Measurements from ENCODE around the gene RRAD. TPM values are rescaled to one million over a fixed set of nuclear protein-coding genes. Genes with fewer than 3 reads are reported as not detected.

RRAD gene
- total and polyA plus RNA-seq, 2 of the 4 experiments (the other 2 are of a cell fraction), result 1.3 to 2.1 TPM

DNA sequence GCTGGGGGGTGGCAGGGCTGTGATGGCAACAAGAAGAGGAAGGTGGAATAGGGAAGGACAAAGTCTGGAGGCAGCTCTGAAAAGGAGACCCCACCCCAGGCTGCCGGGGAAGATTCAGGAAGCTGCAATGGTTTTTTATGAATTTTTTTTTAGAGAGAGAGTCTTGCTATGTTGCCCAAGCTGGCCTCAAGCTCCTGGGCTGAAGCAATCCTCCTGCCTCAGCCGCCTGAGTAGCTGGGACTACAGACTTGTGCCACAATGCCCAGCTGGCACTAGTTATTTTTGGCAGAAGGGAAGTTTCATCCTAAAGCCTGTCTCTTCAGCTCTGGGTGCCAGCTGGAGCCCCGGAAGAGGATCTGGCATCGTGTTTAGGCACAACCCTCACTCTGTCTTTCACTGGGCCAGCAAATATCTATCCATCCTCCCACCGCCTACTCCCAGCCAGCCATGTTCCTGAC is 34.4 kb upstream of the RRAD start (continued):
- no peak for TF ChIP-seq SMC3 (IDR thresholded peaks at IDR 0.05; ENCODE audit: low read depth, low read length)
- TF ChIP-seq, protein P1, sequence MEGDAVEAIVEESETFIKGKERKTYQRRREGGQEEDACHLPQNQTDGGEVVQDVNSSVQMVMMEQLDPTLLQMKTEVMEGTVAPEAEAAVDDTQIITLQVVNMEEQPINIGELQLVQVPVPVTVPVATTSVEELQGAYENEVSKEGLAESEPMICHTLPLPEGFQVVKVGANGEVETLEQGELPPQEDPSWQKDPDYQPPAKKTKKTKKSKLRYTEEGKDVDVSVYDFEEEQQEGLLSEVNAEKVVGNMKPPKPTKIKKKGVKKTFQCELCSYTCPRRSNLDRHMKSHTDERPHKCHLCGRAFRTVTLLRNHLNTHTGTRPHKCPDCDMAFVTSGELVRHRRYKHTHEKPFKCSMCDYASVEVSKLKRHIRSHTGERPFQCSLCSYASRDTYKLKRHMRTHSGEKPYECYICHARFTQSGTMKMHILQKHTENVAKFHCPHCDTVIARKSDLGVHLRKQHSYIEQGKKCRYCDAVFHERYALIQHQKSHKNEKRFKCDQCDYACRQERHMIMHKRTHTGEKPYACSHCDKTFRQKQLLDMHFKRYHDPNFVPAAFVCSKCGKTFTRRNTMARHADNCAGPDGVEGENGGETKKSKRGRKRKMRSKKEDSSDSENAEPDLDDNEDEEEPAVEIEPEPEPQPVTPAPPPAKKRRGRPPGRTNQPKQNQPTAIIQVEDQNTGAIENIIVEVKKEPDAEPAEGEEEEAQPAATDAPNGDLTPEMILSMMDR (conservative IDR thresholded peaks at IDR 0.05; ENCODE audit: low read depth, low read length), result no peak

Data from IMR-90 (cell line).